MM.1S (cell line): Measurements from ENCODE around the gene LMAN1.

Source experiments
- CTCF ChIP-seq: fragments of 300-600 bp; sonication (generic); IDR thresholded peaks from 2 replicates; pipeline ENCODE4 v1.5.1; 2016; ENCODE audit warnings: antibody characterized with exemption, low read length, mixed read lengths
- EZH2 ChIP-seq: fragments of 300-600 bp; sonication (generic); optimal IDR thresholded peaks from 2 replicates; pipeline ENCODE3; 2017; ENCODE audit warnings: low read depth, mild to moderate bottlenecking, antibody characterized with exemption, low read length, mixed read lengths
- EZH2phosphoT487 ChIP-seq: fragments of 300-600 bp; sonication (generic); IDR thresholded peaks from 2 replicates; pipeline ENCODE4 v1.6.1; 2018; ENCODE audit warnings: antibody characterized with exemption, low read length

GRCh38 chr18:59353079-59353680 lies 5.9 kb downstream of the LMAN1 start:
- TF ChIP-seq CTCF (no peak), EZH2 (no peak), EZH2phosphoT487 (no peak)
